OCI-LY1 (cell line): ENCODE results near the gene STK39.

Experiments
- EZH2 ChIP-seq: fragments of 200-600 bp; sonication (generic), shearing (Covaris generic); IDR thresholded peaks from 2 replicates; pipeline ENCODE4 v1.8.0; 2017; ENCODE audit warnings: borderline replicate concordance, mixed run types, mild to moderate bottlenecking, antibody characterized with exemption, low read length, moderate library complexity, mixed read lengths
- TF ChIP-seq, protein P1 (sequence below): fragments of 200-600 bp; sonication (generic), shearing (Covaris generic); IDR thresholded peaks from 2 replicates; pipeline ENCODE4 v1.5.1; 2017; ENCODE audit warnings: mild to moderate bottlenecking, antibody characterized with exemption, low read length, moderate library complexity, mixed read lengths

DNA sequence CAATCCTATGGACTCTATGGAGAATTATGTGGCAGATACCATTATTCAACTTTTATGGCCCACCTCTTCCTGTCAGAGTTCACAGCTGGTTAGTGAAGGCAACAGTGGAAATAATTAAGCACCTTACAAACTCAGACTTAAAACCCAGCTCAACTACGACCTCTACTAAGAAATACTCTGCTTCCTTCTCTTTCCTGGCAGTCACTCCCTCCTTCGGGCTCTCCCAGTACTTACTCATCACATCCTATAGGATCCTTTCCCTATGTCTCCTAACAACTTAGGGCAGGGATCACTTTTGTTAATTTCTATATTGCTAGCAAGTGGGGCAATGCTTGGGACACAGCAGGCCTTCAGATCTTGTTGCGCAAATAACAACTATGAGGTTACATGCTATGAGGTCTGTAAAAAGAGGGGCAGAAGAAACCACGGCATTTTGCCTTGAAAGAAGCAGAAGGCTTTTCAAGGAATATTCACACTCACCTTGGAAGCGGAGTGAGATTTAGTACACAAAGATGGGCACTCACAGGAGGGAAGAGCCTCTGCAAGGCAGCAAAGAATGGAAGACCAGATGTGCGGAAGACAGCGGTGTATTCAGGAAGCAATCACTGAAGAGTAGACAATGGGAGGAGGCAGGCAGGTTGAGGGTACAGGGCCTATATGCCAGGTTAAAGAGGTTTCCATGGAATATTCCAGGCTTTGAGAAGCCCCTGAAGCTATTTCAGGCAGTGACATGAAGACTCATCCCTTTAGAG is 2.1 kb downstream of the STK39 start:
- TF ChIP-seq, protein P1, sequence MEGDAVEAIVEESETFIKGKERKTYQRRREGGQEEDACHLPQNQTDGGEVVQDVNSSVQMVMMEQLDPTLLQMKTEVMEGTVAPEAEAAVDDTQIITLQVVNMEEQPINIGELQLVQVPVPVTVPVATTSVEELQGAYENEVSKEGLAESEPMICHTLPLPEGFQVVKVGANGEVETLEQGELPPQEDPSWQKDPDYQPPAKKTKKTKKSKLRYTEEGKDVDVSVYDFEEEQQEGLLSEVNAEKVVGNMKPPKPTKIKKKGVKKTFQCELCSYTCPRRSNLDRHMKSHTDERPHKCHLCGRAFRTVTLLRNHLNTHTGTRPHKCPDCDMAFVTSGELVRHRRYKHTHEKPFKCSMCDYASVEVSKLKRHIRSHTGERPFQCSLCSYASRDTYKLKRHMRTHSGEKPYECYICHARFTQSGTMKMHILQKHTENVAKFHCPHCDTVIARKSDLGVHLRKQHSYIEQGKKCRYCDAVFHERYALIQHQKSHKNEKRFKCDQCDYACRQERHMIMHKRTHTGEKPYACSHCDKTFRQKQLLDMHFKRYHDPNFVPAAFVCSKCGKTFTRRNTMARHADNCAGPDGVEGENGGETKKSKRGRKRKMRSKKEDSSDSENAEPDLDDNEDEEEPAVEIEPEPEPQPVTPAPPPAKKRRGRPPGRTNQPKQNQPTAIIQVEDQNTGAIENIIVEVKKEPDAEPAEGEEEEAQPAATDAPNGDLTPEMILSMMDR = no peak
- no peak for TF ChIP-seq EZH2
